ENCODE measurements around the gene MTHFR.

MTHFR gene

DNA sequence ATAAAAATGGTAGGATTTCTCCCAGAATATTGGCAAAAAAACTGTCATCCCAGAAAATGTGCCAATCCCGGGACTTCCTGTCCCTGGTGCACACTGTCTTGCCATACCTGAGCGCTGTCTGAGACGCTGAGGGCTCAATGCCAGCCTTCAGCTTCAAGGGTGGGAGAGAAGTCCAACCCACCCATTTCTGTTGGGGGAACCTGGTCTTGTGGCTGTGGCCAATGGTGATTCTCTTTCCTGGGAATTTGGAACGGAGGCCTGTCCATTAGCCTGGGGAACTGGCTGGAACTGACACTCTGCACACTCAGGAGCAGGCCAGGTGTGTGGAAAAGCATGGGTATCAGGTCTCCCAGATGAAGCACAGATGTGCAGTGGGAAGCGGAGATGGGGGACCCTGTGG, 6.7 kb downstream of the MTHFR start:
- no peak for DNase-seq

DNA sequence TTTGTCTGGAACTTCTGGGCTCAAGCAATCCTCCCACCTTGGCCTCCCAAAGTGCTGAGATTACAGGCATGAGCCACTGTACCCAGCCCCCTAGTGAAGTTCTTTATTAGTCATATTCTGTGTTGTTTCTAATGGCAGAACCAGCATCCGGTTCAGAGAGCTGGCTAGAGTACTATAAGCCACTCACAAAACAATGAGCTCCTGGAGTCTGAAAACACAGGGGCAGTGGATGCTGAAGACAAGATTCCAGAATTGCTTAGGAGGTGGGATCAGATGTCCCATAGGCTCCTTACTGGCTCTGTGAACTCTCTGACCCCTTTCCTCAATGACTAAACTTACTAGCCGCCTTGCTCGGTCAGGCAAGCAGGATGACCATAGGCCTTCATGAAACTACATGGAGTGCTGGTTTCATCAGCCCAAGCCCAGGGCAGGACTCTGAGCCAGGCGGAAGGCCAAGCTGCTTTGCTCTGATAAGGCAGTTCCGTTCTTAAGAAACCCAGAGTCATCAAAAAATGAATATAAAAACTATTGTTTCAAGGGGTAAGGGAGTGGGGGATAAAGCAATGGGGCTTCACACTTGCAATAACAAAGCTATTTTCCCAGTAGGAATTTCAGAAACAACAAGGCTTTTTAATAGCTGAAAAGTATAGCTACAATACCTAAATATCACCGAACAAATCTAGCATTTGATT, 8.1 kb downstream of the MTHFR start:
- DNase-seq, result no peak

- no peak for DNase-seq
Observed at GRCh38 chr1:11796036-11796828, 9.5 kb downstream of the MTHFR start.

DNA sequence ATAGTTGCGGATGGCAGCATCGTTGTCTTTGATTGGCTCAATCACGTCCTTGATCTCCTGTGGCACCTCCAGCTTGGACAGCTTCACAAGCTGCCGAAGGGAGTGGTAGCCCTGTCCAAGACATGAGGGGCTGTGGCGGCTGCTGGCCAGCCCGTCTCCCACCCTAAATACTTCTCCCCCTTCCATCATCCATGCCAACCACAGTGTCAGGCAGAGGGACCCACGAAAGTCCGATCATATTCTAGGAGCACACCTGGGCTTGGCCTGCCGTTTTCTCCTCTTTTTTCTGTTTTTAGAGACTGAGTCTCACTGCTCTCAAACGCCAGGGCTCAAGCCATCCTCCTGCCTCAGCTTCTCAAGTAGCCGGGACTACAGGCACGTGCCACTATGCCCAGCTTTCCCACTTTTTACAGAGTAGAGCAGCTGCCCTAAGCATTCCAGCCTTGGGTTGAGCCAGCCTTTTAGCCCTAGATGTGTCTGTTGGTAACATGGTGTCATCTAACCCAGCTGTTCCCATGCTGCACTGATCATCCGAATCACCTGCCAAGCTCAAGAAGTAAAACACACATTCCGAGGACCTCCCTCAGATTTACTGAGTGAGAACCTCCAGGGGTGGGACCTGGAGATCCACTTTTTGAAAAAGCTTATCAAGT, 10.4 kb downstream of the MTHFR start:
- no peak for DNase-seq

- no peak for DNase-seq
Observed at GRCh38 chr1:11794446-11795237, 11.1 kb downstream of the MTHFR start.

- DNase-seq, result no peak
Observed at GRCh38 chr1:11793819-11794218, 11.9 kb downstream of the MTHFR start.

- no peak for DNase-seq
Observed at GRCh38 chr1:11792106-11792505, 13.7 kb downstream of the MTHFR start.

- no peak for DNase-seq
Observed at GRCh38 chr1:11790880-11791715, 14.7 kb downstream of the MTHFR start.

DNA sequence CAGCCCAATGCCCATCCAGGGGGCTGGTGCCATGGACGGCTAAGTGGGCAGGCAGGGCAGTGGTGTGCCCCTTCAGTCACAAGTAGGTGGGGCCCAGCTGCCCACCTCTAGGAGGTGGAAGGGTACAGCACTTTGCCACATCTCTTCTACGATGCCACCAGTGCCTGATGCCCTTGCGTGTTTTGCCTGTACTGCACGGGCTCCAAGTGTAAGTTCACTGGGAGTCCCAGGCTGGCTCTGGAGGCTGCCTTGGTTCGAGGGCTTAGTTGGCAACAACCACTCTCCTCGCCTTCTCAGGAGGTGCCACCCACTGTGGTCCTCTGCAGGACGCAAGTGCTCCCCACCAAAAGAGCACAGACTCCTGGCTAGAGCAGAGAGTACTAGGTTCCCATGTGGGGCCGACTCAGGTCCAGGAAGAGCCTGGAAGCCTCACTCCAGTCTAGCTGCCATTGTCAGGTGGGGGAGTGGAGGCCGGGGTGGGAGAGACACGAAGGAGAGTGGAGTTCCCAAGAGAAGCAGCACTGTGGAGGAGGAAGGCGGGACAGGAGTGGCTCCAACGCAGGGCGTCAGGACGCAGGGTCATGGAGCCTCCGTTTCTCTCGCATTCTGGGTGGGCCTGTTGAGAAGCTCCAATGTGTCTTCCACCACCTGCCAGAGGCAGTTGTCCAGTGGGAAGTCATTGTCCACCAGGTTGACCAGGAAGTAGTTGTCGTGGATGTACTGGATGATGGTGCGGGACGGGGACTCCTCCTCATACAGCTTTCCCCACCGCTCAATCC, 15.5 kb downstream of the MTHFR start:
- DNase-seq, result no peak

GRCh38 chr1:11789126-11790067, 16.4 kb downstream of the MTHFR start:
- DNase-seq, result no peak

GRCh38 chr1:11788549-11789053, 17.2 kb downstream of the MTHFR start:
- no peak for DNase-seq

DNA sequence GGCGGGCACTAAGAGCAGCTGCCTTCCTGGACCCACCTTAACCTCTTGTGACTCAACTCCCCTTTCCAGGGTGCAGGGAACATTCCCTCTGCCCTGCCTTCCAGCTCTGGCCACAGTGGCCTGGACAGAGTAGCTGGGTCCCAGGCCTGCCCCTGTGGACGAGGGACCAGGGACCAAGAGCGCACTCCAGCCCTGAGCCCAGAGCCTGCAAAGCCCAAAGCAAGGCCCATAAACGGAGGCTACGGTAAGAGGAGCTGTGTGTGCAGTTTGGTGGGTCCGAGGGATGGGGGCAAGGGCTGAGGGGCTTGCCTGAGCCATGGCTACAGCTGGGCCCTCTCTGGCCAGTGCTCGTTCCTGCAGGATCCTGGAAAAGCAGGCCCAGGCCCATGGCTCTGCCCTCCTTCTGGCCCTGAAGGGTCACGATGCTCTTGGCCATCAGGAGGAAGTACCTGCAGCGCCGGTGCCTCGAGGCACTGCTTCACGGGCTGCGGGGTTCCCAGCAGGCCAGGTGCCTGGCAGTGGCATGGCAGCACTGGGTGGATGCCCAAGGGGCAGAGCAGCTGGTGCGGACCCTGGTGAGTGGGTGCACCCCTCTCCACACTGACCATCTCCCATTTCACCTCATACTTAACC, 17.8 kb downstream of the MTHFR start:
- no peak for DNase-seq

DNA sequence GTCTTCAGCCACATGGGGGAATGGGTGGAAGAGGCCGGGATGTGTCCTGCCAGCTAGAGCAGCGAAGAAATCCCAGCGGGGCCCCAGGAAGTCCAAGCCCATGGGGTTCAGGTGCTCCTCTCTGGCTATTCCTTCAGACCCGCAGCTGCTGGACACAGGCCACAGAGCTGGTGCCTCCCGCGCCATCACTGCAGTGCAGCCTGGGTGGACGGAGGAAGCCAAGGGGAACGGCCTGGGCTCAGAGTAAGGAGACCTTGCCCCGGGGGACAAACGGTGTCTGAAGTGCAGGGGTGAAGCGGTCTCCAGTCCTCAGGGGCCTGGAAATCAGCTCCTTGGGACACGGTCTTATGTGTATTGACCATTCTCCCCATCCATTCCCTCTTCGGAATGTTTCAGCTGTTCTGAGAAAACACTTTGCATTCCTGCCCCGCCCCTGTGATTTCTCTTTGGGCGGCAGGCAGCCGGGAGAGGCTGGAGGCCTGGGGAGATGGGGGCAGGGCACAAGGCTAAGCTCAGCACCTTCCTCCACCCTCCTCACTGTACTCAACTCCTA, 18.4 kb downstream of the MTHFR start:
- DNase-seq, result peak; percentile 58

GRCh38 chr1:11786168-11786567, 19.6 kb downstream of the MTHFR start:
- DNase-seq, result no peak

- DNase-seq, result peak; percentile 72
Observed at GRCh38 chr1:11784993-11785769, 20.6 kb downstream of the MTHFR start.

- DNase-seq, result peak; percentile 59
Observed at GRCh38 chr1:11784256-11784992, 21.3 kb downstream of the MTHFR start.

DNA sequence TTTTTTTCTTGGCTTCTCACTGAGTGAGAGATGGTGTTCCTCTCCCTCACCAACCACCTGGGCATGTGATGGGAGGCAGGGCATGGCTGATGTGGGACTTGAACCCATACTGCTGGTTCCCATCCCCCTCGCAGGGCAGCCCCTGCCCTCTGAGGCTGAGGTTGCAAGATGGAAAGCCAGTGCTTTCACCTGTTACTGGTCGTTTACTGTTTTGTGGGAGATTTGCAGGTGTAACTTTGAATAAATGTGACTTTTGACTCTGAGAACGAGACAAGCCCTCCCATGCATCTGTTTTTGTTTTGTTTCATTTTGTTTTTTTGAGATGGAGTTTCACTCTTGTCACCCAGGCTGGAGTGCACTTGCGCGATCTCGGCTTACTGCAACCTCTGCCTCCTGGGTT, 22.2 kb downstream of the MTHFR start:
- no peak for DNase-seq
